ENCODE results near the gene PTPRD.

The PTPRD gene

GRCh38 chr9:9623506-9623905, 989.3 kb downstream of the PTPRD start:
- H3K4me2 ChIP-seq (ENCODE audit: low read length) = no peak overlapping the region
- no peak overlapping the region for H4K12ac ChIP-seq (ENCODE audit: low read depth, low read length)
- no peak for DNase-seq
- no peak overlapping the region for H3K14ac ChIP-seq (ENCODE audit: low read length)
- no peaks in the 10 kb centered on the region for H3K27me3 ChIP-seq (ENCODE audit: insufficient read depth, low read length)
- no peak overlapping the region for H3K4ac ChIP-seq (ENCODE audit: low read depth, low read length)
- H3K18ac ChIP-seq (ENCODE audit: low read length) = no peak overlapping the region
- no peaks in the 10 kb centered on the region for H3K79me2 ChIP-seq (ENCODE audit: control insufficient read depth, insufficient read depth, low read length, poor library complexity)
- H2BK12ac ChIP-seq (ENCODE audit: low read length) = no peak overlapping the region
- H3K4me1 ChIP-seq (ENCODE audit: control insufficient read depth in 1 of 2, insufficient read depth in 2 of 2, low read length in 2 of 2) = no peaks in the 10 kb centered on the region
- no peak overlapping the region for H4K8ac ChIP-seq (ENCODE audit: low read depth, low read length)
- no peaks in the 10 kb centered on the region for H3K9me3 ChIP-seq (ENCODE audit: insufficient read depth, low read depth, low read length)
- no peak overlapping the region for H3K9ac ChIP-seq (ENCODE audit: low read length)
- H2AK5ac ChIP-seq (ENCODE audit: low read length) = no peak overlapping the region
- no peaks in the 10 kb centered on the region for H3K36me3 ChIP-seq (ENCODE audit: control insufficient read depth in 1 of 2, insufficient read depth in 2 of 2, low read length in 2 of 2)
- no peak overlapping the region for H4K91ac ChIP-seq (ENCODE audit: low read depth, low read length)
- no peak overlapping the region for H3K4me3 ChIP-seq (ENCODE audit: low read depth, low read length)
- no peak overlapping the region for H3K23ac ChIP-seq (ENCODE audit: low read length)
- WGBS (ENCODE audit: extremely low coverage, insufficient coverage, insufficient read length) = no CpG with 5 or more reads among the region's 2 CpGs
- H3K79me1 ChIP-seq (ENCODE audit: low read length) = no peaks in the 10 kb centered on the region
- H2BK120ac ChIP-seq (ENCODE audit: insufficient read depth, low read length, poor library complexity) = no peak overlapping the region
- H3K27ac ChIP-seq (ENCODE audit: low read depth, low read length) = no peak overlapping the region
- no peak overlapping the region for H2BK5ac ChIP-seq (ENCODE audit: low read depth, low read length, poor library complexity)
- no peak overlapping the region for H2AFZ ChIP-seq (ENCODE audit: insufficient read depth, low read length, poor library complexity)

- Histone ChIP-seq H2AK5ac (ENCODE audit: low read length) (no peak overlapping the region), H2AFZ (ENCODE audit: insufficient read depth, low read length, poor library complexity) (no peak overlapping the region), H3K4me3 (ENCODE audit: low read depth, low read length) (no peak overlapping the region), H3K79me1 (ENCODE audit: low read length) (no peaks in the 10 kb centered on the region), H3K9ac (ENCODE audit: low read length) (no peak overlapping the region), H2BK12ac (ENCODE audit: low read length) (no peak overlapping the region), H3K23ac (ENCODE audit: low read length) (no peak overlapping the region), H4K12ac (ENCODE audit: low read depth, low read length) (no peak overlapping the region), H3K9me3 (ENCODE audit: insufficient read depth, low read depth, low read length) (no peaks in the 10 kb centered on the region), H4K91ac (ENCODE audit: low read depth, low read length) (no peak overlapping the region), H3K18ac (ENCODE audit: low read length) (no peak overlapping the region), H3K4ac (ENCODE audit: low read depth, low read length) (no peak overlapping the region), H3K4me1 (ENCODE audit: control insufficient read depth in 1 of 2, insufficient read depth in 2 of 2, low read length in 2 of 2) (no peaks in the 10 kb centered on the region), H3K27ac (ENCODE audit: low read depth, low read length) (no peak overlapping the region), H2BK120ac (ENCODE audit: insufficient read depth, low read length, poor library complexity) (no peak overlapping the region), H3K14ac (ENCODE audit: low read length) (no peak overlapping the region), H3K36me3 (ENCODE audit: control insufficient read depth in 1 of 2, insufficient read depth in 2 of 2, low read length in 2 of 2) (no peaks in the 10 kb centered on the region), H3K4me2 (ENCODE audit: low read length) (no peak overlapping the region), H2BK5ac (ENCODE audit: low read depth, low read length, poor library complexity) (no peak overlapping the region), H3K27me3 (ENCODE audit: insufficient read depth, low read length) (no peaks in the 10 kb centered on the region), H4K8ac (ENCODE audit: low read depth, low read length) (no peak overlapping the region), H3K79me2 (ENCODE audit: control insufficient read depth, insufficient read depth, low read length, poor library complexity) (no peaks in the 10 kb centered on the region)
- no CpG with 5 or more reads among the region's 5 CpGs for WGBS (ENCODE audit: extremely low coverage, insufficient coverage, insufficient read length)
- DNase-seq = no peak
Measured at GRCh38 chr9:9621355-9621940, 991.4 kb downstream of the PTPRD start.

- Histone ChIP-seq H3K4ac (ENCODE audit: low read depth, low read length) (no peak overlapping the region), H3K14ac (ENCODE audit: low read length) (no peak overlapping the region), H3K4me2 (ENCODE audit: low read length) (no peak overlapping the region), H4K8ac (ENCODE audit: low read depth, low read length) (no peak overlapping the region), H3K4me1 (ENCODE audit: control insufficient read depth in 1 of 2, insufficient read depth in 2 of 2, low read length in 2 of 2) (no peaks in the 10 kb centered on the region), H2AFZ (ENCODE audit: insufficient read depth, low read length, poor library complexity) (no peak overlapping the region), H3K23ac (ENCODE audit: low read length) (no peak overlapping the region), H2BK12ac (ENCODE audit: low read length) (no peak overlapping the region), H2BK5ac (ENCODE audit: low read depth, low read length, poor library complexity) (no peak overlapping the region), H3K18ac (ENCODE audit: low read length) (no peak overlapping the region), H4K91ac (ENCODE audit: low read depth, low read length) (no peak overlapping the region), H3K9me3 (ENCODE audit: insufficient read depth, low read depth, low read length) (no peaks in the 10 kb centered on the region), H3K9ac (ENCODE audit: low read length) (no peak overlapping the region), H3K79me2 (ENCODE audit: control insufficient read depth, insufficient read depth, low read length, poor library complexity) (no peaks in the 10 kb centered on the region), H3K36me3 (ENCODE audit: control insufficient read depth in 1 of 2, insufficient read depth in 2 of 2, low read length in 2 of 2) (no peaks in the 10 kb centered on the region), H4K12ac (ENCODE audit: low read depth, low read length) (no peak overlapping the region), H3K4me3 (ENCODE audit: low read depth, low read length) (no peak overlapping the region), H3K27me3 (ENCODE audit: insufficient read depth, low read length) (no peaks in the 10 kb centered on the region), H3K27ac (ENCODE audit: low read depth, low read length) (no peak overlapping the region), H2BK120ac (ENCODE audit: insufficient read depth, low read length, poor library complexity) (no peak overlapping the region), H2AK5ac (ENCODE audit: low read length) (no peak overlapping the region), H3K79me1 (ENCODE audit: low read length) (no peaks in the 10 kb centered on the region)
- no CpG with 5 or more reads among the region's 2 CpGs for WGBS (ENCODE audit: extremely low coverage, insufficient coverage, insufficient read length)
- DNase-seq = no peak
Measured at GRCh38 chr9:9620736-9621135, 992.1 kb downstream of the PTPRD start.

GRCh38 chr9:9615086-9615485, 997.7 kb downstream of the PTPRD start:
- H3K9me3 ChIP-seq (ENCODE audit: insufficient read depth, low read depth, low read length) = no peaks in the 10 kb centered on the region
- H3K4ac ChIP-seq (ENCODE audit: low read depth, low read length) = no peak overlapping the region
- H3K4me2 ChIP-seq (ENCODE audit: low read length) = no peak overlapping the region
- no peak overlapping the region for H3K9ac ChIP-seq (ENCODE audit: low read length)
- H3K18ac ChIP-seq (ENCODE audit: low read length) = no peak overlapping the region
- no peak overlapping the region for H2BK120ac ChIP-seq (ENCODE audit: insufficient read depth, low read length, poor library complexity)
- no peak overlapping the region for H3K4me3 ChIP-seq (ENCODE audit: low read depth, low read length)
- H3K27me3 ChIP-seq (ENCODE audit: insufficient read depth, low read length) = no peaks in the 10 kb centered on the region
- no peak overlapping the region for H3K23ac ChIP-seq (ENCODE audit: low read length)
- H3K79me2 ChIP-seq (ENCODE audit: control insufficient read depth, insufficient read depth, low read length, poor library complexity) = no peaks in the 10 kb centered on the region
- no peak overlapping the region for H2AK5ac ChIP-seq (ENCODE audit: low read length)
- H4K12ac ChIP-seq (ENCODE audit: low read depth, low read length) = no peak overlapping the region
- no peak for DNase-seq
- no peak overlapping the region for H2BK5ac ChIP-seq (ENCODE audit: low read depth, low read length, poor library complexity)
- H3K4me1 ChIP-seq (ENCODE audit: control insufficient read depth in 1 of 2, insufficient read depth in 2 of 2, low read length in 2 of 2) = no peaks in the 10 kb centered on the region
- H3K14ac ChIP-seq (ENCODE audit: low read length) = no peak overlapping the region
- no peak overlapping the region for H4K8ac ChIP-seq (ENCODE audit: low read depth, low read length)
- no peaks in the 10 kb centered on the region for H3K36me3 ChIP-seq (ENCODE audit: control insufficient read depth in 1 of 2, insufficient read depth in 2 of 2, low read length in 2 of 2)
- H4K91ac ChIP-seq (ENCODE audit: low read depth, low read length) = no peak overlapping the region
- no CpG with 5 or more reads among the region's 5 CpGs for WGBS (ENCODE audit: extremely low coverage, insufficient coverage, insufficient read length)
- H2BK12ac ChIP-seq (ENCODE audit: low read length) = no peak overlapping the region
- H2AFZ ChIP-seq (ENCODE audit: insufficient read depth, low read length, poor library complexity) = no peak overlapping the region
- H3K79me1 ChIP-seq (ENCODE audit: low read length) = no peaks in the 10 kb centered on the region
- no peak overlapping the region for H3K27ac ChIP-seq (ENCODE audit: low read depth, low read length)
